Adrenal gland (tissue), 12 donors: ENCODE results near the gene INPP4A. TPM values are rescaled to one million over a fixed set of nuclear protein-coding genes. Genes with fewer than 3 reads are reported as not detected.

Source experiments
- DNase-seq, 7 donors: peaks; one replicate each; pipeline ENCODE4 v3.0.0-alpha.2; 2019 to 2020
- H3K27ac ChIP-seq, 5 donors: fragments of 200-600 bp; sonication (generic) in 4 of 5; 1 replicate in 3 of 5; 2 replicates in 2 of 5; pipeline versions ENCODE4 v1.5.1 to v1.8.0; 2016 to 2020; ENCODE audit warnings: mild to moderate bottlenecking in 1 of 5
- H3K27me3 ChIP-seq: fragments of 200-600 bp; 2 replicates; pipeline ENCODE4 v1.8.0; 2021
- H3K36me3 ChIP-seq, 2 donors: fragments of 200-600 bp; replicated peaks in 1 of 2; 1 replicate in 1 of 2; 2 replicates in 1 of 2; pipeline versions ENCODE4 v1.5.1 to v1.8.0; 2018 to 2022
- H3K4me1 ChIP-seq, 2 donors: fragments of 200-600 bp; replicated peaks in 1 of 2; 1 replicate in 1 of 2; 2 replicates in 1 of 2; pipeline versions ENCODE4 v1.5.1 to v1.8.0; 2018 to 2021
- H3K4me3 ChIP-seq, 4 donors: fragments of 200-600 bp; sonication (generic) in 3 of 4; one replicate each; pipeline ENCODE4 v1.5.1; 2016 to 2018
- H3K9me3 ChIP-seq, 3 donors: fragments of 200-600 bp; sonication (generic) in 1 of 3; replicated peaks in 1 of 3; 1 replicate in 2 of 3; 2 replicates in 1 of 3; pipeline versions ENCODE4 v1.5.1 to v1.8.0; 2016 to 2021
- CTCF ChIP-seq, 6 experiments: fragments of 450-650 bp in 4 of 6; fragments of 200-600 bp in 2 of 6; sonication (generic) in 1 of 6; IDR thresholded peaks; 1 replicate in 5 of 6; 2 replicates in 1 of 6; pipeline versions ENCODE4 v1.5.1 to v1.8.0; 2016 to 2021; ENCODE audit warnings: antibody characterized with exemption in 6 of 6, mild to moderate bottlenecking in 2 of 6, moderate library complexity in 1 of 6
- POLR2A ChIP-seq, 2 donors: fragments of 450-650 bp; IDR thresholded peaks; one replicate each; pipeline ENCODE4 v1.6.1; 2017; ENCODE audit warnings: antibody characterized with exemption in 2 of 2, mild to moderate bottlenecking in 2 of 2, moderate library complexity in 1 of 2
- WGBS, 4 donors: extraction: QIAGEN DNeasy Blood & Tissue Kit in 2 of 4; methylation state at CpG; one replicate each; pipeline versions ENCODE4 v1.1.5 to v1.1.7; 2013 to 2017; 5-methylcytosine and 5-hydroxymethylcytosine counted together
- intact Hi-C, 2 donors: fragments of 100-400 bp; cut with DNase I; formaldehyde crosslinking; loops; one replicate each; pipeline versions ENCODE4 v1.14.1 to v1.15.0; 2022 to 2023
- polyA plus RNA-seq, 3 donors: library from polyadenylated mRNA; stranded (reverse); fragments of 200-250 nt in 2 of 3; fragments of 350-450 nt in 1 of 3; fragmentation: Illumina TruSeq in 1 of 3; extraction: RNeasy Lipid Tissue Mini Kit (QIAGEN cat#74804) in 1 of 3; gene quantifications; one replicate each; pipeline ENCODE4 v1.2.3, GENCODE V29; 2013 to 2014
- total RNA-seq, 9 donors: library from RNA; depleted of rRNA in 4 of 9; stranded (reverse); fragments of >200 nt in 4 of 9; fragments of 120-200 nt in 1 of 9; fragmentation: NEBNext Ultra II Directional in 1 of 9; extraction: Animal tissue kit (Norgen Biotek cat#: 25700) in 1 of 9; gene quantifications; one replicate each; pipeline versions ENCODE4 v1.1.0 to v1.2.4, GENCODE V29; 2013 to 2023
- donor health status: healthy with polysubstance abuse.
- donor health status: Bipolar disorder and iron deficiency.
- donor health status: DM: yes; HTN: yes; CAD: no.
- donor health status: DM: no; HTN: no; CAD: no.
- donor health status: DM: no; HTN: no; CAD: no.
- donor health status: DM: yes; HTN: yes; CAD: no.

INPP4A gene
- total and polyA plus RNA-seq, 12 donors = 8.8 to 40.5 (median 27.3) TPM

GRCh38 chr2:98573426-98573825 is 128.8 kb downstream of the INPP4A start:
- Histone ChIP-seq H3K27me3 (no peaks in the 10 kb centered on the region), H3K36me3 (peaks cover 0 to 76% of the 10 kb centered on the region in 2 donors), H3K4me3 (no peak overlapping the region), H3K27ac (no peak overlapping the region), H3K4me1 (no peaks in the 10 kb centered on the region), H3K9me3 (no peaks in the 10 kb centered on the region)
- WGBS, 4 donors = 95 to 99% (median 96%) methylated on average over 10 to 13 of the region's 13 CpGs
- DNase-seq = peak in 1 of 7 donors; percentile 28
- no peak for TF ChIP-seq CTCF (IDR thresholded peaks at IDR 0.05)
- no peak for TF ChIP-seq POLR2A (IDR thresholded peaks at IDR 0.05)
- intact Hi-C loops = no loop called here

GRCh38 chr2:98576666-98577312 is 132.1 kb downstream of the INPP4A start:
- Histone ChIP-seq H3K27me3 (no peaks in the 10 kb centered on the region), H3K27ac (no peak overlapping the region), H3K4me3 (no peak overlapping the region), H3K4me1 (no peaks in the 10 kb centered on the region), H3K36me3 (peaks cover 0 to 54% of the 10 kb centered on the region in 2 donors), H3K9me3 (no peaks in the 10 kb centered on the region)
- DNase-seq = peak in 2 of 7 donors; percentile 11 to 42
- TF ChIP-seq POLR2A (IDR thresholded peaks at IDR 0.05) = no peak
- no peak for TF ChIP-seq CTCF (IDR thresholded peaks at IDR 0.05)
- WGBS, 4 donors = 92 to 94% (median 93%) methylated on average over 5 to 22 of the region's 22 CpGs
- intact Hi-C loops = no loop called here

GRCh38 chr2:98577313-98577712 is 132.7 kb downstream of the INPP4A start:
- TF ChIP-seq CTCF (IDR thresholded peaks at IDR 0.05) (peak in 3 of 6 experiments; percentile 11 to 16 (median 15)), POLR2A (IDR thresholded peaks at IDR 0.05) (no peak)
- no peaks in the 10 kb centered on the region for H3K27me3 ChIP-seq
- H3K27ac ChIP-seq = no peak overlapping the region
- no peaks in the 10 kb centered on the region for H3K4me1 ChIP-seq
- 77 to 90% (median 83%) methylated on average over 6 to 10 of the region's 10 CpGs for WGBS, 4 donors
- peaks cover 0 to 52% of the 10 kb centered on the region in 2 donors for H3K36me3 ChIP-seq
- peak in 2 of 7 donors; percentile 19 to 42 for DNase-seq
- intact Hi-C loops = no loop called here
- H3K4me3 ChIP-seq = no peak overlapping the region
- no peaks in the 10 kb centered on the region for H3K9me3 ChIP-seq

GRCh38 chr2:98578231-98578630 is 133.6 kb downstream of the INPP4A start:
- TF ChIP-seq CTCF (IDR thresholded peaks at IDR 0.05) (no peak), POLR2A (IDR thresholded peaks at IDR 0.05) (no peak)
- Histone ChIP-seq H3K4me3 (no peak overlapping the region), H3K27me3 (no peaks in the 10 kb centered on the region), H3K27ac (no peak overlapping the region), H3K4me1 (no peaks in the 10 kb centered on the region), H3K36me3 (peaks cover 0 to 51% of the 10 kb centered on the region in 2 donors), H3K9me3 (no peaks in the 10 kb centered on the region)
- 92 to 100% (median 94%) methylated on average over 1 to 9 of the region's 9 CpGs for WGBS, 4 donors
- peak in 2 of 7 donors; percentile 15 to 33 for DNase-seq
- intact Hi-C loops = no loop called here
